GM12878 (cell line): ENCODE data around the gene OR2B2. TPM values are rescaled to one million over a fixed set of nuclear protein-coding genes. Genes with fewer than 3 reads are reported as not detected.

ENCODE experiments used
- ATAC-seq: fragments of 200-7000 bp; cut with Tn5 transposase; 3 replicates; pipeline ENCODE4 v1.9.1; 2020; ENCODE audit warnings: mild to moderate bottlenecking, moderate library complexity
- BruUV-seq: library from RNA; stranded (reverse); fragments of 400-500 nt; replicated peaks from 2 replicates; lab custom pipeline; 2021; lab: Mats Ljungman, UMichigan
- CTCF ChIA-PET: fragments of 300-600 bp; sonication (Branson Sonifier 250); formaldehyde crosslinking; extraction: SDS; loops from one replicate; lab custom pipeline; 2021; ENCODE audit warnings: inconsistent platforms; lab: Yijun Ruan, JAX
- POLR2A ChIA-PET: fragments of 350-600 bp; formaldehyde crosslinking; extraction: SDS; loops from one replicate; lab custom pipeline; 2021; ENCODE audit warnings: inconsistent platforms; lab: Charles Lee
- RAD21 ChIA-PET: fragments of 300-600 bp; sonication (Branson Sonifier 250); formaldehyde crosslinking; loops from one replicate; lab custom pipeline; 2023; ENCODE audit warnings: antibody characterized with exemption; ENCODE audit not compliant: unreplicated experiment; lab: Charles Lee
- SMC1A ChIA-PET: fragments of 300-600 bp; sonication (Branson Sonifier 250); formaldehyde crosslinking; loops from one replicate; lab custom pipeline; 2023; ENCODE audit not compliant: unreplicated experiment, uncharacterized antibody; lab: Charles Lee
- DNase-seq: peaks from one replicate; pipeline ENCODE4 v3.0.0-alpha.2; 2011; ENCODE audit warnings: low read depth, low spot score
- FAIRE-seq: peaks from 3 replicates; lab custom pipeline; 2011; peaks lifted over from hg19 to GRCh38; lab: Jason Lieb, UNC
- H2AFZ ChIP-seq: 2 replicates; pipeline ENCODE4 v1.6.0; 2011; ENCODE audit warnings: low read depth, low read length, control low read depth; ENCODE audit not compliant: control insufficient read depth
- H3K27ac ChIP-seq: 2 replicates; pipeline ENCODE4 v1.5.1; 2011; ENCODE audit warnings: control low read depth; ENCODE audit not compliant: control insufficient read depth, insufficient read depth
- H3K27me3 ChIP-seq, 2 experiments: replicated peaks in 1 of 2; 2 replicates each; pipeline versions ENCODE4 v1.6.0 to v1.6.1; 2011; ENCODE audit warnings: low read length in 1 of 2; ENCODE audit not compliant: control insufficient read depth in 2 of 2, insufficient read depth in 2 of 2
- H3K36me3 ChIP-seq, 2 experiments: 2 replicates each; pipeline ENCODE4 v1.5.1; 2011; ENCODE audit warnings: low read length in 1 of 2; ENCODE audit not compliant: control insufficient read depth in 2 of 2, insufficient read depth in 2 of 2
- H3K4me1 ChIP-seq: 2 replicates; pipeline ENCODE4 v1.6.1; 2011; ENCODE audit warnings: mild to moderate bottlenecking, low read length, moderate library complexity, mixed read lengths; ENCODE audit not compliant: control insufficient read depth, insufficient read depth
- H3K4me2 ChIP-seq: 2 replicates; pipeline ENCODE4 v1.6.0; 2011; ENCODE audit warnings: control low read depth; ENCODE audit not compliant: control insufficient read depth, insufficient read depth
- H3K4me3 ChIP-seq: fragments of 200-600 bp; sonication (generic); 2 replicates; pipeline ENCODE4 v1.5.1; 2016
- H3K79me2 ChIP-seq: 2 replicates; pipeline ENCODE4 v1.6.0; 2011; ENCODE audit warnings: low read length; ENCODE audit not compliant: control insufficient read depth, insufficient read depth
- H3K9ac ChIP-seq: 2 replicates; pipeline ENCODE4 v1.8.0; 2011; ENCODE audit warnings: low read length, control low read depth, mixed read lengths; ENCODE audit not compliant: control insufficient read depth, insufficient read depth
- H3K9me3 ChIP-seq: replicated peaks from 3 replicates; pipeline ENCODE4 v1.5.1; 2011; ENCODE audit warnings: mild to moderate bottlenecking, low read length; ENCODE audit not compliant: control insufficient read depth, insufficient read depth
- H4K20me1 ChIP-seq: 2 replicates; pipeline ENCODE4 v1.6.0; 2011; ENCODE audit not compliant: control insufficient read depth, insufficient read depth
- ASH2L ChIP-seq: fragments of 300-600, 200-600 bp; sonication (generic); IDR thresholded peaks from 2 replicates; pipeline ENCODE4 v1.6.1; 2017; ENCODE audit warnings: low read depth, mild to moderate bottlenecking, borderline replicate concordance
- CEBPB ChIP-seq, 2 experiments: fragments of 150-350 bp in 1 of 2; IDR thresholded peaks; 2 replicates each; pipeline ENCODE4 v1.6.1; 2012 to 2014; ENCODE audit warnings: low read depth in 2 of 2, low read length in 2 of 2, borderline replicate concordance in 1 of 2, inconsistent platforms in 1 of 2
- CHD1 ChIP-seq: IDR thresholded peaks from 2 replicates; pipeline ENCODE4 v1.6.1; 2012; ENCODE audit warnings: low read depth, low read length, improper control_type of control experiment
- CUX1 ChIP-seq: IDR thresholded peaks from 2 replicates; pipeline ENCODE4 v1.6.1; 2012; ENCODE audit warnings: improper control_type of control experiment, low read depth, low read length; ENCODE audit not compliant: insufficient replicate concordance
- EP300 ChIP-seq, 2 experiments: fragments of 150-350 bp in 1 of 2; IDR thresholded peaks; 2 replicates each; pipeline ENCODE4 v1.6.1; 2011 to 2012; ENCODE audit warnings: low read depth in 2 of 2, low read length in 2 of 2, borderline replicate concordance in 1 of 2, improper control_type of control experiment in 1 of 2, inconsistent platforms in 1 of 2; ENCODE audit not compliant: control insufficient read depth in 1 of 2
- ESRRA ChIP-seq: IDR thresholded peaks from 2 replicates; pipeline ENCODE4 v1.6.1; 2012; ENCODE audit warnings: mild to moderate bottlenecking, low read length, improper control_type of control experiment
- FOXK2 ChIP-seq: fragments of 450-650 bp; IDR thresholded peaks from 2 replicates; pipeline ENCODE4 v1.6.1; 2017; ENCODE audit warnings: mild to moderate bottlenecking, moderate library complexity
- NRF1 ChIP-seq: conservative IDR thresholded peaks from 2 replicates; pipeline ENCODE4 v1.6.1; 2011; ENCODE audit warnings: mild to moderate bottlenecking, low read depth, low read length, improper control_type of control experiment
- PAX5 ChIP-seq: IDR thresholded peaks from 2 replicates; pipeline ENCODE4 v1.6.1; 2011; ENCODE audit warnings: low read depth, low read length, borderline replicate concordance
- PRDM15 ChIP-seq: fragments of 450-650 bp; formaldehyde crosslinking; IDR thresholded peaks from 2 replicates; pipeline ENCODE4 v1.4.0; 2020; ENCODE audit warnings: mild to moderate bottlenecking, moderate library complexity
- TAF1 ChIP-seq: IDR thresholded peaks from 2 replicates; pipeline ENCODE4 v1.6.1; 2011; ENCODE audit warnings: mild to moderate bottlenecking, low read depth, low read length, borderline replicate concordance
- WGBS: methylation state at CpG from one replicate; pipeline ENCODE4 v1.1.6; 2016; ENCODE audit warnings: low lambda C conversion rate; ENCODE audit not compliant: insufficient replicate concordance, insufficient coverage; ENCODE audit errors: missing lambda C conversion rate; 5-methylcytosine and 5-hydroxymethylcytosine counted together
- in situ Hi-C: fragments of 300-500 bp; cut with MboI; formaldehyde crosslinking; loops from 9 replicates; pipeline ENCODE4 v1.14.3; 2018; ENCODE audit warnings: mixed read lengths
- intact Hi-C: fragments of 100-400 bp; cut with micrococcal nuclease; formaldehyde crosslinking; loops from one replicate; pipeline ENCODE4 v1.14.2; 2022; ENCODE audit not compliant: unreplicated experiment
- polyA plus RNA-seq, 11 experiments: library from polyadenylated mRNA; depleted of rRNA in 4 of 11; unstranded in 6 of 11; stranded (reverse) in 5 of 11; fragments of >200 nt; fragmentation: Nextera tagmentation in 4 of 11; fragmentation: Illumina TruSeq in 1 of 11; extraction: Ambion mirVana in 4 of 11; extraction: Trizol in 1 of 11; gene quantifications; 1 replicate in 1 of 11; 2 replicates in 10 of 11; pipeline versions ENCODE4 v1.2.1 to v1.2.3, GENCODE V29; 2011 to 2016; ENCODE audit warnings: inconsistent platforms in 2 of 11, missing spikeins in 2 of 11, low read depth in 1 of 11
- total RNA-seq, 4 experiments: library from RNA; depleted of rRNA in 3 of 4; stranded (reverse); fragments of >200 nt in 3 of 4; fragmentation: Illumina TruSeq in 1 of 4; extraction: Trizol in 1 of 4; gene quantifications; 2 replicates each; pipeline versions ENCODE4 v1.2.1 to v1.2.3, GENCODE V29; 2013 to 2021

The OR2B2 gene
- total and polyA plus RNA-seq, 10 of the 15 experiments (the other 5 are each of a cell fraction or from before 2014, with no cell fraction given) = not detected

GRCh38 chr6:27902335-27903314 is 9.6 kb downstream of the OR2B2 start:
- WGBS = 1% methylated on average over 38 of the region's 38 CpGs
- SMC1A ChIA-PET = interaction anchor here (0.6 to 1.3 kb wide), 9 partner anchors 14 to 725 kb away, joined by 3 to 5 read pairs (median 3); no protein-coding TSS in a partner anchor
- H3K9me3 ChIP-seq = no peaks in the 10 kb centered on the region; the same call in 2 of the 3 replicates
- peak; percentile 84 for DNase-seq
- H4K20me1 ChIP-seq = no peaks in the 10 kb centered on the region
- H3K27ac ChIP-seq = peak overlapping the region; percentile 77
- no TSS peak for BruUV-seq
- peak; percentile 7 for FAIRE-seq
- H3K4me2 ChIP-seq = peak overlapping the region; percentile 63; the same call in 1 of the 2 replicates
- in situ Hi-C loops = no loop called here
- no peaks in the 10 kb centered on the region for H3K27me3 ChIP-seq
- RAD21 ChIA-PET = interaction anchor here (0.7 to 1.3 kb wide), 9 partner anchors 10 to 454 kb away, joined by 3 to 7 read pairs (median 4); a partner anchor contains a TSS
- CTCF ChIA-PET = interaction anchor here (0.6 to 1.4 kb wide), 7 partner anchors 10 to 757 kb away, joined by 3 to 6 read pairs (median 3); a partner anchor contains a TSS
- H3K4me3 ChIP-seq = peak overlapping the region; percentile 82
- peaks cover 8% of the 10 kb centered on the region for H3K79me2 ChIP-seq
- H2AFZ ChIP-seq = peak overlapping the region; percentile 76
- H3K36me3 ChIP-seq = no peaks in the 10 kb centered on the region
- POLR2A ChIA-PET = interaction anchor here (0.7 to 1.3 kb wide), 7 partner anchors 10 to 756 kb away, joined by 3 to 13 read pairs (median 3); partner anchors contain the start of gene ZKSCAN8
- intact Hi-C loops = loop anchor here (2.0 to 10.0 kb wide), 5 partner anchors 150 to 782 kb away; partner anchors contain the start of gene ZNF165
- peak; percentile 82 for ATAC-seq
- peak overlapping the region; percentile 49 for H3K9ac ChIP-seq
- H3K4me1 ChIP-seq = peaks cover 13% of the 10 kb centered on the region; the same call in 1 of the 2 replicates
- TF ChIP-seq PRDM15 (CRISPR knock-in tag) (no peak), CUX1 (no peak), FOXK2 (0 out of 2 replicates have a peak, but pooled peaks have one; percentile 55), NRF1 (no peak), ASH2L (0 out of 2 replicates have a peak, but pooled peaks have one; percentile 65), ESRRA (no peak), PAX5 (no peak), CHD1 (no peak), TAF1 (no peak), EP300 (IDR thresholded peaks at IDR 0.05; ENCODE audit: borderline replicate concordance in 1 of 2, control insufficient read depth in 1 of 2, low read depth in 2 of 2, low read length in 2 of 2) (peak in 1 of 2 experiments; percentile 73; a peak in 2 of 4 replicates), CEBPB (IDR thresholded peaks at IDR 0.05; ENCODE audit: borderline replicate concordance in 1 of 2, low read depth in 2 of 2, low read length in 2 of 2) (no peak)
